ENCODE results near the gene DCTN4.

- no peak for TF ChIP-seq CTCF (IDR thresholded peaks at IDR 0.05)
- TF ChIP-seq POLR2A (IDR thresholded peaks at IDR 0.05): no peak
Observed at GRCh38 chr5:150765799-150766169, 7.0 kb upstream of the DCTN4 start.
